HEK293 (cell line): Measurements from ENCODE around the gene TPGS2.

Experiments
- CTCF ChIA-PET: fragments of 350-600 bp; formaldehyde crosslinking; extraction: SDS; loops from one replicate; lab custom pipeline; 2021; ENCODE audit warnings: antibody characterized with exemption; lab: Yijun Ruan, JAX
- POLR2A ChIA-PET: fragments of 300-600 bp; formaldehyde crosslinking; extraction: SDS; loops from one replicate; lab custom pipeline; 2020; ENCODE audit warnings: antibody characterized with exemption, inconsistent platforms; lab: Yijun Ruan, JAX
- H3K27ac ChIP-seq: fragments of 200-500 bp; sonication (Bioruptor generic); 2 replicates; pipeline ENCODE4 v1.5.1; 2014; ENCODE audit warnings: low read depth, low read length, control low read depth, inconsistent platforms; ENCODE audit errors: extremely low read depth
- H3K36me3 ChIP-seq, 2 experiments: fragments of 200-500 bp in 1 of 2; sonication (Bioruptor generic) in 1 of 2; 1 replicate in 1 of 2; 2 replicates in 1 of 2; pipeline ENCODE4 v1.5.1; 2014 to 2017; ENCODE audit warnings: inconsistent platforms in 2 of 2, low read length in 2 of 2; ENCODE audit not compliant: control insufficient read depth in 2 of 2, insufficient read depth in 1 of 2
- H3K4me1 ChIP-seq: fragments of 200-500 bp; sonication (Bioruptor generic); 2 replicates; pipeline ENCODE4 v1.5.1; 2014; ENCODE audit warnings: mild to moderate bottlenecking, low read length, inconsistent platforms; ENCODE audit not compliant: control insufficient read depth, insufficient read depth
- H3K4me3 ChIP-seq: 2 replicates; pipeline ENCODE4 v1.5.1; 2011; ENCODE audit warnings: low read depth, mild to moderate bottlenecking, control low read depth, low read length, moderate library complexity
- H3K9me3 ChIP-seq: fragments of 200-500 bp; sonication (Bioruptor generic); 2 replicates; pipeline ENCODE4 v1.5.1; 2014; ENCODE audit warnings: low read depth, low read length, inconsistent platforms; ENCODE audit not compliant: control insufficient read depth, insufficient read depth
- BCL6B ChIP-seq: fragments of 450-650 bp; formaldehyde crosslinking; IDR thresholded peaks from 2 replicates; pipeline ENCODE4 v1.5.1; 2017; ENCODE audit warnings: missing biosample characterization, missing genetic modification characterization
- GLI4 ChIP-seq: fragments of 450-650 bp; formaldehyde crosslinking; IDR thresholded peaks from 2 replicates; pipeline ENCODE4 v1.5.1; 2016; ENCODE audit warnings: missing biosample characterization, missing genetic modification characterization
- KLF8 ChIP-seq: fragments of 450-650 bp; formaldehyde crosslinking; IDR thresholded peaks from 2 replicates; pipeline ENCODE4 v1.5.1; 2016; ENCODE audit warnings: missing biosample characterization, missing genetic modification characterization
- RBAK ChIP-seq: fragments of 450-650 bp; formaldehyde crosslinking; IDR thresholded peaks from 2 replicates; pipeline ENCODE4 v1.5.1; 2016; ENCODE audit warnings: missing biosample characterization, missing genetic modification characterization
- SCRT2 ChIP-seq: fragments of 450-650 bp; formaldehyde crosslinking; IDR thresholded peaks from 2 replicates; pipeline ENCODE4 v1.5.1; 2016; ENCODE audit warnings: missing biosample characterization, missing genetic modification characterization
- ZBTB26 ChIP-seq: fragments of 450-650 bp; formaldehyde crosslinking; optimal IDR thresholded peaks from 2 replicates; pipeline ENCODE3; 2016; ENCODE audit warnings: missing biosample characterization, mild to moderate bottlenecking, missing genetic modification characterization
- ZFHX2 ChIP-seq: fragments of 450-650 bp; formaldehyde crosslinking; conservative IDR thresholded peaks from 2 replicates; pipeline ENCODE4 v1.5.1; 2016; ENCODE audit warnings: missing biosample characterization, missing genetic modification characterization
- ZNF148 ChIP-seq: fragments of 450-650 bp; formaldehyde crosslinking; IDR thresholded peaks from 2 replicates; pipeline ENCODE4 v1.5.0; 2017; ENCODE audit warnings: missing biosample characterization, missing genetic modification characterization, borderline replicate concordance
- ZNF184 ChIP-seq: fragments of 450-650 bp; IDR thresholded peaks from 2 replicates; pipeline ENCODE4 v1.5.1; 2018; ENCODE audit warnings: missing biosample characterization, mild to moderate bottlenecking, missing genetic modification characterization
- ZNF202 ChIP-seq: fragments of 450-650 bp; formaldehyde crosslinking; IDR thresholded peaks from 2 replicates; pipeline ENCODE4 v1.5.1; 2016; ENCODE audit warnings: missing biosample characterization, missing genetic modification characterization, borderline replicate concordance
- ZNF37A ChIP-seq: fragments of 450-650 bp; IDR thresholded peaks from 2 replicates; pipeline ENCODE4 v1.5.1; 2018; ENCODE audit warnings: missing biosample characterization, missing genetic modification characterization
- ZNF423 ChIP-seq: fragments of 450-650 bp; formaldehyde crosslinking; IDR thresholded peaks from 2 replicates; pipeline ENCODE4 v1.5.1; 2016; ENCODE audit warnings: missing biosample characterization, missing genetic modification characterization
- ZNF433 ChIP-seq: fragments of 450-650 bp; formaldehyde crosslinking; IDR thresholded peaks from 2 replicates; pipeline ENCODE4 v1.5.1; 2016; ENCODE audit warnings: missing biosample characterization, missing genetic modification characterization, low read depth
- ZNF501 ChIP-seq: fragments of 450-650 bp; formaldehyde crosslinking; IDR thresholded peaks from 2 replicates; pipeline ENCODE4 v1.5.1; 2016; ENCODE audit warnings: missing biosample characterization, missing genetic modification characterization
- ZNF585B ChIP-seq: fragments of 450-650 bp; formaldehyde crosslinking; IDR thresholded peaks from 2 replicates; pipeline ENCODE4 v1.5.1; 2016; ENCODE audit warnings: missing biosample characterization, missing genetic modification characterization
- ZSCAN5A ChIP-seq: fragments of 450-650 bp; formaldehyde crosslinking; IDR thresholded peaks from 2 replicates; pipeline ENCODE4 v1.5.1; 2016; ENCODE audit warnings: missing biosample characterization, missing genetic modification characterization
- TF ChIP-seq, protein P1 (sequence below): fragments of 450-650 bp; formaldehyde crosslinking; IDR thresholded peaks from 2 replicates; pipeline ENCODE4 v1.5.1; 2016; ENCODE audit warnings: missing biosample characterization, missing genetic modification characterization
- TF ChIP-seq, protein P2 (sequence below): fragments of 450-650 bp; formaldehyde crosslinking; conservative IDR thresholded peaks from 2 replicates; pipeline ENCODE4 v1.5.1; 2016; ENCODE audit warnings: low read depth, missing biosample characterization, missing genetic modification characterization
- TF ChIP-seq, protein P3 (sequence below): IDR thresholded peaks from 2 replicates; pipeline ENCODE4 v1.6.1; 2011; ENCODE audit warnings: mild to moderate bottlenecking, low read depth, low read length, borderline replicate concordance

TPGS2 gene

GRCh38 chr18:36745219-36745975 lies 83.4 kb downstream of the TPGS2 start (continued):
- TF ChIP-seq ZSCAN5A (tag by site-specific recombination), result no peak

GRCh38 chr18:36744261-36744876 lies 84.4 kb downstream of the TPGS2 start:
- H3K4me3 ChIP-seq, result no peak overlapping the region
- H3K27ac ChIP-seq, result no peak overlapping the region
- H3K36me3 ChIP-seq, result peaks cover 0 to 8% of the 10 kb centered on the region in 2 experiments; a peak in 1 of 3 replicates
- no peaks in the 10 kb centered on the region for H3K4me1 ChIP-seq
- CTCF ChIA-PET, result interaction anchor here (0.8 to 1.0 kb wide), 2 partner anchors 12 to 21 kb away, joined by 3 read pairs; no protein-coding TSS in a partner anchor
- POLR2A ChIA-PET, result no interaction called here
- H3K9me3 ChIP-seq, result no peaks in the 10 kb centered on the region
- TF ChIP-seq, protein P1, sequence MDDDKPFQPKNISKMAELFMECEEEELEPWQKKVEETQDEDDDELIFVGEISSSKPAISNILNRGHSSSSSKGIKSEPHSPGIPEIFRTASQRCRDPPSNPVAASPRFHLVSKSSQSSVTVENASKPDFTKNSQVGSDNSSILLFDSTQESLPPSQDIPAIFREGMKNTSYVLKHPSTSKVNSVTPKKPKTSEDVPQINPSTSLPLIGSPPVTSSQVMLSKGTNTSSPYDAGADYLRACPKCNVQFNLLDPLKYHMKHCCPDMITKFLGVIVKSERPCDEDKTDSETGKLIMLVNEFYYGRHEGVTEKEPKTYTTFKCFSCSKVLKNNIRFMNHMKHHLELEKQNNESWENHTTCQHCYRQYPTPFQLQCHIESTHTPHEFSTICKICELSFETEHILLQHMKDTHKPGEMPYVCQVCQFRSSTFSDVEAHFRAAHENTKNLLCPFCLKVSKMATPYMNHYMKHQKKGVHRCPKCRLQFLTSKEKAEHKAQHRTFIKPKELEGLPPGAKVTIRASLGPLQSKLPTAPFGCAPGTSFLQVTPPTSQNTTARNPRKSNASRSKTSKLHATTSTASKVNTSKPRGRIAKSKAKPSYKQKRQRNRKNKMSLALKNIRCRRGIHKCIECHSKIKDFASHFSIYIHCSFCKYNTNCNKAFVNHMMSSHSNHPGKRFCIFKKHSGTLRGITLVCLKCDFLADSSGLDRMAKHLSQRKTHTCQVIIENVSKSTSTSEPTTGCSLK, result no peak
- no peak for TF ChIP-seq GLI4
- TF ChIP-seq ZFHX2 (tag by site-specific recombination), result no peak
- TF ChIP-seq ZNF37A, result no peak
- no peak for TF ChIP-seq SCRT2 (tag by site-specific recombination)
- no peak for TF ChIP-seq ZNF202 (tag by site-specific recombination)
- TF ChIP-seq RBAK (tag by site-specific recombination), result no peak
- TF ChIP-seq ZNF423 (tag by site-specific recombination), result no peak
- no peak for TF ChIP-seq BCL6B (tag by site-specific recombination)
- TF ChIP-seq, protein P2, sequence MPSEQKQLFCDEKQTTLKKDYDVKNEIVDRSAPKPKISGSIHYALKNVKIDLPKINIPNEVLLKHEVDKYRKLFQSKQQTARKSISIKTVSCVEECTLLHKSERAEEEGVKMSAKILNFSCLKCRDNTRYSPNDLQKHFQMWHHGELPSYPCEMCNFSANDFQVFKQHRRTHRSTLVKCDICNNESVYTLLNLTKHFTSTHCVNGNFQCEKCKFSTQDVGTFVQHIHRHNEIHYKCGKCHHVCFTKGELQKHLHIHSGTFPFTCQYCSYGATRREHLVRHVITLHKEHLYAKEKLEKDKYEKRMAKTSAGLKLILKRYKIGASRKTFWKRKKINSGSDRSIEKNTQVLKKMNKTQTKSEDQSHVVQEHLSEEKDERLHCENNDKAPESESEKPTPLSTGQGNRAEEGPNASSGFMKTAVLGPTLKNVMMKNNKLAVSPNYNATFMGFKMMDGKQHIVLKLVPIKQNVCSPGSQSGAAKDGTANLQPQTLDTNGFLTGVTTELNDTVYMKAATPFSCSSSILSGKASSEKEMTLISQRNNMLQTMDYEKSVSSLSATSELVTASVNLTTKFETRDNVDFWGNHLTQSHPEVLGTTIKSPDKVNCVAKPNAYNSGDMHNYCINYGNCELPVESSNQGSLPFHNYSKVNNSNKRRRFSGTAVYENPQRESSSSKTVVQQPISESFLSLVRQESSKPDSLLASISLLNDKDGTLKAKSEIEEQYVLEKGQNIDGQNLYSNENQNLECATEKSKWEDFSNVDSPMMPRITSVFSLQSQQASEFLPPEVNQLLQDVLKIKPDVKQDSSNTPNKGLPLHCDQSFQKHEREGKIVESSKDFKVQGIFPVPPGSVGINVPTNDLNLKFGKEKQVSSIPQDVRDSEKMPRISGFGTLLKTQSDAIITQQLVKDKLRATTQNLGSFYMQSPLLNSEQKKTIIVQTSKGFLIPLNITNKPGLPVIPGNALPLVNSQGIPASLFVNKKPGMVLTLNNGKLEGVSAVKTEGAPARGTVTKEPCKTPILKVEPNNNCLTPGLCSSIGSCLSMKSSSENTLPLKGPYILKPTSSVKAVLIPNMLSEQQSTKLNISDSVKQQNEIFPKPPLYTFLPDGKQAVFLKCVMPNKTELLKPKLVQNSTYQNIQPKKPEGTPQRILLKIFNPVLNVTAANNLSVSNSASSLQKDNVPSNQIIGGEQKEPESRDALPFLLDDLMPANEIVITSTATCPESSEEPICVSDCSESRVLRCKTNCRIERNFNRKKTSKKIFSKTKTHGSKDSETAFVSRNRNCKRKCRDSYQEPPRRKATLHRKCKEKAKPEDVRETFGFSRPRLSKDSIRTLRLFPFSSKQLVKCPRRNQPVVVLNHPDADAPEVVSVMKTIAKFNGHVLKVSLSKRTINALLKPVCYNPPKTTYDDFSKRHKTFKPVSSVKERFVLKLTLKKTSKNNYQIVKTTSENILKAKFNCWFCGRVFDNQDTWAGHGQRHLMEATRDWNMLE (tag by site-specific recombination), result no peak
- TF ChIP-seq, protein P3, sequence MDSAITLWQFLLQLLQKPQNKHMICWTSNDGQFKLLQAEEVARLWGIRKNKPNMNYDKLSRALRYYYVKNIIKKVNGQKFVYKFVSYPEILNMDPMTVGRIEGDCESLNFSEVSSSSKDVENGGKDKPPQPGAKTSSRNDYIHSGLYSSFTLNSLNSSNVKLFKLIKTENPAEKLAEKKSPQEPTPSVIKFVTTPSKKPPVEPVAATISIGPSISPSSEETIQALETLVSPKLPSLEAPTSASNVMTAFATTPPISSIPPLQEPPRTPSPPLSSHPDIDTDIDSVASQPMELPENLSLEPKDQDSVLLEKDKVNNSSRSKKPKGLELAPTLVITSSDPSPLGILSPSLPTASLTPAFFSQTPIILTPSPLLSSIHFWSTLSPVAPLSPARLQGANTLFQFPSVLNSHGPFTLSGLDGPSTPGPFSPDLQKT, result no peak
- no peak for TF ChIP-seq ZNF501 (tag by site-specific recombination)
- no peak for TF ChIP-seq ZNF585B
- no peak for TF ChIP-seq KLF8 (tag by site-specific recombination)
- TF ChIP-seq ZNF433 (tag by site-specific recombination), result no peak
- no peak for TF ChIP-seq ZNF148 (tag by site-specific recombination)
- no peak for TF ChIP-seq ZBTB26 (tag by site-specific recombination)
- no peak for TF ChIP-seq ZNF184 (tag by site-specific recombination)
